ENCODE measurements around the gene DCDC2B.
A peak's percentile ranks its signal among the peaks of the same experiment; 100 is the strongest.
"Not testable (repeated sequence)": the region's sequence is repeated elsewhere in the genome, so short reads cannot be mapped to it uniquely, and the experiment has no call there.

DCDC2B gene

DNA sequence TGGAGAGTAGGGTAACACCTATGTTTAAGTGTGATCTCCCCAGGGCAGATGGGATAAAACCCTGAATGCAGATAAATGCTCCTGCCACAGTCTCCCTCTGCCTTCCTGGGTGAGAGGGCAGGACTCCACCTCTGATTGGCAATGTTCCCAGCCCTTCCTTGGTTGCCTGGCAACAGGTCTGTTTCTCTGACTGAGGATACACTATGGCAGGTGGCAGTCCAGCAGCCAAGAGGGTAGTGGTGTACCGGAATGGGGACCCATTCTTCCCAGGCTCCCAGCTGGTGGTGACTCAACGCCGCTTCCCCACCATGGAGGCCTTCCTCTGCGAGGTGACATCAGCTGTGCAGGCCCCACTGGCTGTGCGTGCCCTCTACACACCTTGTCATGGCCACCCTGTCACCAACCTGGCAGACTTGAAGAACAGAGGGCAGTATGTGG is at the start of gene DCDC2B:
TSS of gene DCDC2B (plus strand) at position 199 of the 438 bp plus-strand sequence. CDS start at position 204, 5 bp downstream.
- Histone ChIP-seq H4K20me1 (ENCODE audit: insufficient read depth, low read length) (no peaks in the 10 kb centered on the region), H3K9me3 (ENCODE audit: insufficient read depth, low read length, severe bottlenecking) (no peaks in the 10 kb centered on the region), H3K9ac (ENCODE audit: low read depth, low read length) (no peak within 1 kb of the TSS), H3K79me2 (ENCODE audit: insufficient read depth, low read length) (peaks cover 14% of the 10 kb centered on the region), H2AFZ (ENCODE audit: low read depth, low read length) (no peak within 1 kb of the TSS), H3K4me1 (ENCODE audit: insufficient read depth, low read length) (peaks cover 25% of the 10 kb centered on the region), H3K4me3 (ENCODE audit: low read depth in 1 of 2, low read length in 2 of 2) (no peak within 1 kb of the TSS), H3K27ac (ENCODE audit: low read length) (no peak within 1 kb of the TSS), H3K36me3 (ENCODE audit: insufficient read depth, low read length) (peaks cover 17% of the 10 kb centered on the region), H3K27me3 (ENCODE audit: insufficient read depth, low read length, poor library complexity) (no peaks in the 10 kb centered on the region), H3K4me2 (ENCODE audit: insufficient read depth, low read length) (no peak within 1 kb of the TSS)
- no peak for TF ChIP-seq EZH2 (IDR thresholded peaks at IDR 0.05; ENCODE audit: borderline replicate concordance, low read depth, low read length, severe bottlenecking)
- TF ChIP-seq, protein P1, sequence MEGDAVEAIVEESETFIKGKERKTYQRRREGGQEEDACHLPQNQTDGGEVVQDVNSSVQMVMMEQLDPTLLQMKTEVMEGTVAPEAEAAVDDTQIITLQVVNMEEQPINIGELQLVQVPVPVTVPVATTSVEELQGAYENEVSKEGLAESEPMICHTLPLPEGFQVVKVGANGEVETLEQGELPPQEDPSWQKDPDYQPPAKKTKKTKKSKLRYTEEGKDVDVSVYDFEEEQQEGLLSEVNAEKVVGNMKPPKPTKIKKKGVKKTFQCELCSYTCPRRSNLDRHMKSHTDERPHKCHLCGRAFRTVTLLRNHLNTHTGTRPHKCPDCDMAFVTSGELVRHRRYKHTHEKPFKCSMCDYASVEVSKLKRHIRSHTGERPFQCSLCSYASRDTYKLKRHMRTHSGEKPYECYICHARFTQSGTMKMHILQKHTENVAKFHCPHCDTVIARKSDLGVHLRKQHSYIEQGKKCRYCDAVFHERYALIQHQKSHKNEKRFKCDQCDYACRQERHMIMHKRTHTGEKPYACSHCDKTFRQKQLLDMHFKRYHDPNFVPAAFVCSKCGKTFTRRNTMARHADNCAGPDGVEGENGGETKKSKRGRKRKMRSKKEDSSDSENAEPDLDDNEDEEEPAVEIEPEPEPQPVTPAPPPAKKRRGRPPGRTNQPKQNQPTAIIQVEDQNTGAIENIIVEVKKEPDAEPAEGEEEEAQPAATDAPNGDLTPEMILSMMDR (IDR thresholded peaks at IDR 0.05; ENCODE audit: borderline replicate concordance, extremely low read depth, low read length, poor library complexity, severe bottlenecking), result no peak
- ATAC-seq (ENCODE audit: insufficient read depth, low read depth) (no peak), DNase-seq (peak; percentile 44)

DNA sequence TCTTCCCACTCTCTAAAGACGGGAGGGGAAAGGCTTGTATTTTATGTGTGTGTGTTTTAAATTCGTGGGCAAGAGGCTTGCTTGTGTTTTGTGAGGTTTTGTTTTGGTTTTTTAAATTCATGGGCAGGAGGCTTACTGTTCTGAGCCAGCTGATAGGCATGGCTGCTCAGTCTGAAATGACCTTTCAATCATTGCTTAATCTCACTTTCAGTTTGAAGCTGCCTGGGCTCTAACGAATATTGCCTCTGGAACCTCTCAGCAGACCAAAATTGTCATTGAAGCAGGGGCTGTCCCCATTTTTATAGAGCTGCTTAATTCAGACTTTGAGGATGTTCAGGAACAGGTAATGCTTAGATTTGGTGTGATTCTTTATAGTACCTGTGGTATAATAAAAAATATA is 49.7 kb upstream of the DCDC2B start:
- Histone ChIP-seq H3K27me3 (ENCODE audit: insufficient read depth, low read length, poor library complexity) (no peaks in the 10 kb centered on the region), H3K79me2 (ENCODE audit: insufficient read depth, low read length) (peaks cover 9% of the 10 kb centered on the region; the same call in 1 of the 2 replicates), H3K4me2 (ENCODE audit: insufficient read depth, low read length) (no peak overlapping the region), H2AFZ (ENCODE audit: low read depth, low read length) (no peak overlapping the region), H3K9ac (ENCODE audit: low read depth, low read length) (no peak overlapping the region), H3K4me1 (ENCODE audit: insufficient read depth, low read length) (no peaks in the 10 kb centered on the region), H4K20me1 (ENCODE audit: insufficient read depth, low read length) (no peaks in the 10 kb centered on the region; the same call in 1 of the 2 replicates), H3K27ac (ENCODE audit: low read length) (no peak overlapping the region), H3K4me3 (ENCODE audit: low read depth in 1 of 2, low read length in 2 of 2) (no peak overlapping the region), H3K36me3 (ENCODE audit: insufficient read depth, low read length) (peaks cover 89% of the 10 kb centered on the region), H3K9me3 (ENCODE audit: insufficient read depth, low read length, severe bottlenecking) (no peaks in the 10 kb centered on the region)
- TF ChIP-seq, protein P1 (IDR thresholded peaks at IDR 0.05; ENCODE audit: borderline replicate concordance, extremely low read depth, low read length, poor library complexity, severe bottlenecking), result no peak
- TF ChIP-seq EZH2 (IDR thresholded peaks at IDR 0.05; ENCODE audit: borderline replicate concordance, low read depth, low read length, severe bottlenecking), result no peak
- ATAC-seq (ENCODE audit: insufficient read depth, low read depth), result no peak
- no peak for DNase-seq

DNA sequence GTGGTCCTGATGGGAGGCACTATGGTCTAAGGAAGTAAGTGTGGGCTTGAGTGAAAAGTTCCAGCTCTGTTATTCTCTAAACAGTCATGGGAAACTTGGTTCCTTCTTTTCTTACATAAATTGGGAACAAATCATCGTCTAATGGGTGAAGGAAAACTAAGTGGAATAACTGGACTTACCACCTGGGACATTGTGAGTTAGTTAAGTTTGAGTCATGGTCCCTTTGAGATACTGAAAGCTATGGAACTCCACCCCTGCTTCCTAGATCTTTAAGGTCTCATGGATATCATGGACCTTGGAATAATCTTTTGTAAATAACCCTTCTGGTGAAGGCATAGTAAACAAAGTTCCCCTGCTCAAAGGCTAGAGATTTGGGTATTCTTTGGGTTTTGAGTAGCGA is 45.5 kb upstream of the DCDC2B start:
- no peaks in the 10 kb centered on the region for H3K79me2 ChIP-seq (ENCODE audit: insufficient read depth, low read length)
- no peaks in the 10 kb centered on the region for H3K4me1 ChIP-seq (ENCODE audit: insufficient read depth, low read length)
- ATAC-seq (ENCODE audit: insufficient read depth, low read depth) (no peak), DNase-seq (no peak)
- H3K4me3 ChIP-seq (ENCODE audit: low read depth in 1 of 2, low read length in 2 of 2), result no peak overlapping the region
- H3K9me3 ChIP-seq (ENCODE audit: insufficient read depth, low read length, severe bottlenecking), result no peaks in the 10 kb centered on the region
- TF ChIP-seq EZH2 (IDR thresholded peaks at IDR 0.05; ENCODE audit: borderline replicate concordance, low read depth, low read length, severe bottlenecking), result no peak
- TF ChIP-seq, protein P1 (IDR thresholded peaks at IDR 0.05; ENCODE audit: borderline replicate concordance, extremely low read depth, low read length, poor library complexity, severe bottlenecking), result no peak
- no peaks in the 10 kb centered on the region for H4K20me1 ChIP-seq (ENCODE audit: insufficient read depth, low read length)
- no peak overlapping the region for H3K27ac ChIP-seq (ENCODE audit: low read length)
- no peak overlapping the region for H3K4me2 ChIP-seq (ENCODE audit: insufficient read depth, low read length)
- no peak overlapping the region for H3K9ac ChIP-seq (ENCODE audit: low read depth, low read length)
- H3K36me3 ChIP-seq (ENCODE audit: insufficient read depth, low read length), result peaks cover 80% of the 10 kb centered on the region
- H2AFZ ChIP-seq (ENCODE audit: low read depth, low read length), result no peak overlapping the region
- no peaks in the 10 kb centered on the region for H3K27me3 ChIP-seq (ENCODE audit: insufficient read depth, low read length, poor library complexity)

DNA sequence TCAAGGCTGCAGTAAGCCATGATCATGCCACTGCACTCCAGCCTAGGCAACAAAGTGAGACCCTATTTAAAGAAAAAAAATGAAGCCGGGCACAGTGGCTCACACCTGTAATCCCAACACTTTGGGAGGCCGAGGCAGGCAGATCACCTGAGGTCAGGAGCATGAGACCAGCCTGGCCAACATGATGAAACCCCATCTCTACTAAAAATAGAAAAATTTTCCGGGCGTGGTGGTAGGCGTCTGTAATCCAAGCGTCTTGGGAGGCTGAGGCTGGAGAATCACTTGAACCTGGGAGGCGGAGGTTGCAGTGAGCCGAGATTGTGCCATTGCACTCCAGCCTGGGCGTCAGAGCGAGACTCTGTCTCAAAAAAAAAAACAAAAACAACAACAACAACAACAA is 43.3 kb upstream of the DCDC2B start:
- not testable (repeated sequence) for H3K27me3 ChIP-seq (ENCODE audit: insufficient read depth, low read length, poor library complexity); H4K20me1 ChIP-seq (ENCODE audit: insufficient read depth, low read length); H2AFZ ChIP-seq (ENCODE audit: low read depth, low read length); H3K27ac ChIP-seq (ENCODE audit: low read length); H3K79me2 ChIP-seq (ENCODE audit: insufficient read depth, low read length); H3K9me3 ChIP-seq (ENCODE audit: insufficient read depth, low read length, severe bottlenecking); H3K4me1 ChIP-seq (ENCODE audit: insufficient read depth, low read length); H3K4me2 ChIP-seq (ENCODE audit: insufficient read depth, low read length); H3K4me3 ChIP-seq (ENCODE audit: low read depth in 1 of 2, low read length in 2 of 2); DNase-seq; ATAC-seq (ENCODE audit: insufficient read depth, low read depth); H3K9ac ChIP-seq (ENCODE audit: low read depth, low read length)
- H3K36me3 ChIP-seq (ENCODE audit: insufficient read depth, low read length), result peaks cover 78% of the 10 kb centered on the region

Measured in DND-41 (cell line).